ENCODE results near the gene GPR85. TPM values are rescaled to one million over a fixed set of nuclear protein-coding genes. Genes with fewer than 3 reads are reported as not detected.
"Not testable (repeated sequence)": the region's sequence is repeated elsewhere in the genome, so short reads cannot be mapped to it uniquely, and the experiment has no call there.

GPR85 gene
- total RNA-seq, 5 donors from 2014 or later (not counting 1 experiment from before 2014, with no cell fraction given), result not detected

GRCh38 chr7:113071465-113071864, 15.2 kb downstream of the GPR85 start:
- Mint-ChIP-seq H3K27ac (no peak overlapping the region), H3K36me3 (no peaks in the 10 kb centered on the region), H3K27me3 (peaks cover 4 to 5% of the 10 kb centered on the region in 2 donors), H3K4me1 (no peaks in the 10 kb centered on the region), H3K9me3 (no peaks in the 10 kb centered on the region), H3K4me3 (no peak overlapping the region)
- Histone ChIP-seq H3K27ac (ENCODE audit: low read length) (no peak overlapping the region), H3K36me3 (ENCODE audit: control insufficient read depth in 2 of 2, extremely low read depth in 1 of 2, insufficient read depth in 1 of 2, low read length in 1 of 2) (no peaks in the 10 kb centered on the region), H3K9me3 (no peaks in the 10 kb centered on the region), H3K4me3 (ENCODE audit: control insufficient read depth in 1 of 2, extremely low read depth in 1 of 2, low read length in 1 of 2) (no peak overlapping the region), H3K27me3 (replicated peaks in 1 of 2; ENCODE audit: control insufficient read depth in 2 of 2, extremely low read depth in 1 of 2, insufficient read depth in 2 of 2, low read length in 1 of 2) (peaks cover 0 to 2% of the 10 kb centered on the region in 2 experiments), H3K4me1 (ENCODE audit: control insufficient read depth in 1 of 2, extremely low read depth in 1 of 2, insufficient read depth in 2 of 2, low read length in 2 of 2) (no peaks in the 10 kb centered on the region)
- WGBS (ENCODE audit: insufficient coverage), result no CpG with 5 or more reads among the region's 1 CpG
- CTCF ChIA-PET, result no interaction called here
- peak in 1 of 35 experiments; percentile 8 for DNase-seq
- no peak for ATAC-seq (replicated peaks in 1 of 4)
- POLR2A ChIA-PET, result no interaction called here

- Histone ChIP-seq H3K27ac (ENCODE audit: low read length) (no peak overlapping the region), H3K36me3 (ENCODE audit: control insufficient read depth in 2 of 2, extremely low read depth in 1 of 2, insufficient read depth in 1 of 2, low read length in 1 of 2) (no peaks in the 10 kb centered on the region), H3K4me3 (ENCODE audit: control insufficient read depth in 1 of 2, extremely low read depth in 1 of 2, low read length in 1 of 2) (no peak overlapping the region), H3K27me3 (replicated peaks in 1 of 2; ENCODE audit: control insufficient read depth in 2 of 2, extremely low read depth in 1 of 2, insufficient read depth in 2 of 2, low read length in 1 of 2) (no peaks in the 10 kb centered on the region), H3K9me3 (no peaks in the 10 kb centered on the region), H3K4me1 (ENCODE audit: control insufficient read depth in 1 of 2, extremely low read depth in 1 of 2, insufficient read depth in 2 of 2, low read length in 2 of 2) (no peaks in the 10 kb centered on the region)
- DNase-seq (no peak), ATAC-seq (replicated peaks in 1 of 4) (no peak)
- POLR2A ChIA-PET, result no interaction called here
- no peak overlapping the region for H3K4me3 Mint-ChIP-seq
- H3K27me3 Mint-ChIP-seq, result peaks cover 7 to 14% of the 10 kb centered on the region in 2 donors
- no peaks in the 10 kb centered on the region for H3K36me3 Mint-ChIP-seq
- H3K4me1 Mint-ChIP-seq, result no peaks in the 10 kb centered on the region
- no CpG with 5 or more reads among the region's 2 CpGs for WGBS (ENCODE audit: insufficient coverage)
- no peaks in the 10 kb centered on the region for H3K9me3 Mint-ChIP-seq
- no peak overlapping the region for H3K27ac Mint-ChIP-seq
- CTCF ChIA-PET, result interaction anchor here in 1 of 2 donors (0.6 kb wide), 1 partner anchor 24 kb away, joined by 4 read pairs; the partner anchor contains the start of gene GPR85
Observed at GRCh38 chr7:113062499-113062898, 24.1 kb downstream of the GPR85 start.

GRCh38 chr7:113060100-113060499, 26.5 kb downstream of the GPR85 start:
- Mint-ChIP-seq H3K9me3 (no peaks in the 10 kb centered on the region), H3K4me3 (no peak overlapping the region), H3K36me3 (no peaks in the 10 kb centered on the region), H3K27me3 (peaks cover 16 to 30% of the 10 kb centered on the region in 2 donors), H3K4me1 (no peaks in the 10 kb centered on the region), H3K27ac (no peak overlapping the region)
- Histone ChIP-seq H3K27ac (ENCODE audit: low read length) (no peak overlapping the region), H3K9me3 (no peaks in the 10 kb centered on the region), H3K4me1 (ENCODE audit: control insufficient read depth in 1 of 2, extremely low read depth in 1 of 2, insufficient read depth in 2 of 2, low read length in 2 of 2) (no peaks in the 10 kb centered on the region), H3K4me3 (ENCODE audit: control insufficient read depth in 1 of 2, extremely low read depth in 1 of 2, low read length in 1 of 2) (no peak overlapping the region), H3K27me3 (replicated peaks in 1 of 2; ENCODE audit: control insufficient read depth in 2 of 2, extremely low read depth in 1 of 2, insufficient read depth in 2 of 2, low read length in 1 of 2) (no peaks in the 10 kb centered on the region), H3K36me3 (ENCODE audit: control insufficient read depth in 2 of 2, extremely low read depth in 1 of 2, insufficient read depth in 1 of 2, low read length in 1 of 2) (no peaks in the 10 kb centered on the region)
- DNase-seq (no peak), ATAC-seq (replicated peaks in 1 of 4) (no peak)
- CTCF ChIA-PET, result no interaction called here
- WGBS (ENCODE audit: insufficient coverage), result no CpG with 5 or more reads among the region's 2 CpGs
- POLR2A ChIA-PET, result no interaction called here

GRCh38 chr7:113054938-113055337, 31.7 kb downstream of the GPR85 start:
- ChIA-PET POLR2A (no interaction called here), CTCF (no interaction called here)
- WGBS (ENCODE audit: insufficient coverage), result no CpG with 5 or more reads among the region's 2 CpGs
- DNase-seq (no peak), ATAC-seq (replicated peaks in 1 of 4) (no peak)
- no peaks in the 10 kb centered on the region for H3K27me3 ChIP-seq (replicated peaks in 1 of 2; ENCODE audit: control insufficient read depth in 2 of 2, extremely low read depth in 1 of 2, insufficient read depth in 2 of 2, low read length in 1 of 2)
- no peak overlapping the region for H3K27ac Mint-ChIP-seq
- H3K27ac ChIP-seq (ENCODE audit: low read length), result no peak overlapping the region
- H3K36me3 ChIP-seq (ENCODE audit: control insufficient read depth in 2 of 2, extremely low read depth in 1 of 2, insufficient read depth in 1 of 2, low read length in 1 of 2), result no peaks in the 10 kb centered on the region
- H3K36me3 Mint-ChIP-seq, result no peaks in the 10 kb centered on the region
- no peaks in the 10 kb centered on the region for H3K9me3 ChIP-seq
- H3K9me3 Mint-ChIP-seq, result peaks cover 0 to 6% (median 5%) of the 10 kb centered on the region in 3 donors
- peaks cover 26 to 37% of the 10 kb centered on the region in 2 donors for H3K27me3 Mint-ChIP-seq
- H3K4me3 ChIP-seq (ENCODE audit: control insufficient read depth in 1 of 2, extremely low read depth in 1 of 2, low read length in 1 of 2), result no peak overlapping the region
- H3K4me1 Mint-ChIP-seq, result no peaks in the 10 kb centered on the region
- no peak overlapping the region for H3K4me3 Mint-ChIP-seq
- H3K4me1 ChIP-seq (ENCODE audit: control insufficient read depth in 1 of 2, extremely low read depth in 1 of 2, insufficient read depth in 2 of 2, low read length in 2 of 2), result no peaks in the 10 kb centered on the region

- H3K27ac Mint-ChIP-seq; H3K9me3 ChIP-seq; H3K27ac ChIP-seq (ENCODE audit: low read length); H3K36me3 ChIP-seq (ENCODE audit: control insufficient read depth in 2 of 2, extremely low read depth in 1 of 2, insufficient read depth in 1 of 2, low read length in 1 of 2); H3K4me1 ChIP-seq (ENCODE audit: control insufficient read depth in 1 of 2, extremely low read depth in 1 of 2, insufficient read depth in 2 of 2, low read length in 2 of 2); H3K27me3 ChIP-seq (replicated peaks in 1 of 2; ENCODE audit: control insufficient read depth in 2 of 2, extremely low read depth in 1 of 2, insufficient read depth in 2 of 2, low read length in 1 of 2); H3K4me3 ChIP-seq (ENCODE audit: control insufficient read depth in 1 of 2, extremely low read depth in 1 of 2, low read length in 1 of 2); POLR2A ChIA-PET; H3K4me3 Mint-ChIP-seq; H3K36me3 Mint-ChIP-seq; CTCF ChIA-PET; H3K9me3 Mint-ChIP-seq; DNase-seq; H3K4me1 Mint-ChIP-seq; ATAC-seq (replicated peaks in 1 of 4): not testable (repeated sequence)
- H3K27me3 Mint-ChIP-seq, result peaks cover 26 to 37% of the 10 kb centered on the region in 2 donors
- 71% methylated on average over 3 of the region's 3 CpGs for WGBS (ENCODE audit: insufficient coverage)
Observed at GRCh38 chr7:113054272-113054671, 32.4 kb downstream of the GPR85 start.

GRCh38 chr7:113049221-113049620, 37.4 kb downstream of the GPR85 start:
- H3K27ac Mint-ChIP-seq, result peak overlapping the region in 1 of 2 donors; percentile 21
- POLR2A ChIA-PET, result not testable (repeated sequence)

GRCh38 chr7:113046453-113046852, 40.2 kb downstream of the GPR85 start:
- no CpG with 5 or more reads among the region's 2 CpGs for WGBS (ENCODE audit: insufficient coverage)
- Mint-ChIP-seq H3K4me3 (no peak overlapping the region), H3K27me3 (peaks cover 19 to 22% of the 10 kb centered on the region in 2 donors), H3K36me3 (no peaks in the 10 kb centered on the region), H3K9me3 (no peaks in the 10 kb centered on the region), H3K4me1 (no peaks in the 10 kb centered on the region), H3K27ac (no peak overlapping the region)
- Histone ChIP-seq H3K27ac (ENCODE audit: low read length) (no peak overlapping the region), H3K4me3 (ENCODE audit: control insufficient read depth in 1 of 2, extremely low read depth in 1 of 2, low read length in 1 of 2) (no peak overlapping the region), H3K36me3 (ENCODE audit: control insufficient read depth in 2 of 2, extremely low read depth in 1 of 2, insufficient read depth in 1 of 2, low read length in 1 of 2) (no peaks in the 10 kb centered on the region), H3K27me3 (replicated peaks in 1 of 2; ENCODE audit: control insufficient read depth in 2 of 2, extremely low read depth in 1 of 2, insufficient read depth in 2 of 2, low read length in 1 of 2) (no peaks in the 10 kb centered on the region), H3K9me3 (no peaks in the 10 kb centered on the region), H3K4me1 (ENCODE audit: control insufficient read depth in 1 of 2, extremely low read depth in 1 of 2, insufficient read depth in 2 of 2, low read length in 2 of 2) (no peaks in the 10 kb centered on the region)
- ATAC-seq (replicated peaks in 1 of 4) (no peak), DNase-seq (no peak)
- CTCF ChIA-PET, result interaction anchor here in 1 of 2 donors (0.6 kb wide), 1 partner anchor 763 kb away, joined by 5 read pairs; no protein-coding TSS in a partner anchor
- POLR2A ChIA-PET, result no interaction called here

More at GRCh38 chr7:113049221-113049620, 37.4 kb downstream of the GPR85 start:
- not testable (repeated sequence) for H3K36me3 Mint-ChIP-seq; H3K4me1 ChIP-seq (ENCODE audit: control insufficient read depth in 1 of 2, extremely low read depth in 1 of 2, insufficient read depth in 2 of 2, low read length in 2 of 2); H3K27me3 ChIP-seq (replicated peaks in 1 of 2; ENCODE audit: control insufficient read depth in 2 of 2, extremely low read depth in 1 of 2, insufficient read depth in 2 of 2, low read length in 1 of 2); H3K27me3 Mint-ChIP-seq; DNase-seq; H3K4me3 ChIP-seq (ENCODE audit: control insufficient read depth in 1 of 2, extremely low read depth in 1 of 2, low read length in 1 of 2); H3K27ac ChIP-seq (ENCODE audit: low read length); H3K9me3 ChIP-seq; ATAC-seq (replicated peaks in 1 of 4); H3K9me3 Mint-ChIP-seq; H3K36me3 ChIP-seq (ENCODE audit: control insufficient read depth in 2 of 2, extremely low read depth in 1 of 2, insufficient read depth in 1 of 2, low read length in 1 of 2); H3K4me1 Mint-ChIP-seq; H3K4me3 Mint-ChIP-seq
- CTCF ChIA-PET, result interaction anchor here in 1 of 2 donors (0.6 kb wide), 1 partner anchor 567 kb away, joined by 5 read pairs; no protein-coding TSS in a partner anchor
- WGBS (ENCODE audit: insufficient coverage), result 20% methylated on average over 1 of the region's 1 CpG
